Sigmoid colon (tissue), 3 donors: ENCODE results near the gene MDM4.

Source experiments
- POLR2A ChIP-seq, 2 donors: fragments of 450-650 bp; IDR thresholded peaks; one replicate each; pipeline ENCODE4 v1.6.1; 2016; ENCODE audit warnings: antibody characterized with exemption in 2 of 2, mild to moderate bottlenecking in 2 of 2, moderate library complexity in 2 of 2
- TF ChIP-seq, protein P1 (sequence below), 4 experiments: fragments of 450-650 bp in 3 of 4; fragments of 200-600 bp in 1 of 4; IDR thresholded peaks; one replicate each; pipeline ENCODE4 v1.5.1; 2016 to 2019; ENCODE audit warnings: antibody characterized with exemption in 4 of 4, mild to moderate bottlenecking in 3 of 4, moderate library complexity in 2 of 4

GRCh38 chr1:204479387-204480136 is 36.6 kb upstream of the MDM4 start:
- TF ChIP-seq, protein P1, sequence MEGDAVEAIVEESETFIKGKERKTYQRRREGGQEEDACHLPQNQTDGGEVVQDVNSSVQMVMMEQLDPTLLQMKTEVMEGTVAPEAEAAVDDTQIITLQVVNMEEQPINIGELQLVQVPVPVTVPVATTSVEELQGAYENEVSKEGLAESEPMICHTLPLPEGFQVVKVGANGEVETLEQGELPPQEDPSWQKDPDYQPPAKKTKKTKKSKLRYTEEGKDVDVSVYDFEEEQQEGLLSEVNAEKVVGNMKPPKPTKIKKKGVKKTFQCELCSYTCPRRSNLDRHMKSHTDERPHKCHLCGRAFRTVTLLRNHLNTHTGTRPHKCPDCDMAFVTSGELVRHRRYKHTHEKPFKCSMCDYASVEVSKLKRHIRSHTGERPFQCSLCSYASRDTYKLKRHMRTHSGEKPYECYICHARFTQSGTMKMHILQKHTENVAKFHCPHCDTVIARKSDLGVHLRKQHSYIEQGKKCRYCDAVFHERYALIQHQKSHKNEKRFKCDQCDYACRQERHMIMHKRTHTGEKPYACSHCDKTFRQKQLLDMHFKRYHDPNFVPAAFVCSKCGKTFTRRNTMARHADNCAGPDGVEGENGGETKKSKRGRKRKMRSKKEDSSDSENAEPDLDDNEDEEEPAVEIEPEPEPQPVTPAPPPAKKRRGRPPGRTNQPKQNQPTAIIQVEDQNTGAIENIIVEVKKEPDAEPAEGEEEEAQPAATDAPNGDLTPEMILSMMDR (IDR thresholded peaks at IDR 0.05), result no peak
- TF ChIP-seq POLR2A (IDR thresholded peaks at IDR 0.05), result no peak
